Stimulated activated CD4-positive, alpha-beta T cell treated with anti-CD3 and anti-CD28 coated beads, TNF-alpha, amount 100 ng/mL, for 48 hours (primary cell): ENCODE data around the gene FHIT.
"Not testable (repeated sequence)": the region's sequence is repeated elsewhere in the genome, so short reads cannot be mapped to it uniquely, and the experiment has no call there.

Experiments used
- DNase-seq, 3 donors: peaks; one replicate each; pipeline ENCODE4 v3.0.0-alpha.2; 2020; ENCODE audit warnings: low read depth in 3 of 3

FHIT gene

GRCh38 chr3:59939826-59940426, 1311.3 kb downstream of the FHIT start:
- no peak for DNase-seq

GRCh38 chr3:59938828-59939227, 1312.4 kb downstream of the FHIT start:
- DNase-seq = no peak

- DNase-seq = no peak
These were observed 1314.1 kb downstream of the FHIT start for GRCh38 chr3:59937201-59937600.

GRCh38 chr3:59936472-59936871, 1314.8 kb downstream of the FHIT start:
- DNase-seq = no peak

GRCh38 chr3:59935025-59935424, 1316.2 kb downstream of the FHIT start:
- DNase-seq = peak in 1 of 3 donors; percentile 4

GRCh38 chr3:59934560-59934959, 1316.7 kb downstream of the FHIT start:
- not testable (repeated sequence) for DNase-seq

GRCh38 chr3:59930170-59930569, 1321.1 kb downstream of the FHIT start:
- DNase-seq = no peak

GRCh38 chr3:59927056-59927455, 1324.2 kb downstream of the FHIT start:
- DNase-seq = no peak

GRCh38 chr3:59925946-59926345, 1325.3 kb downstream of the FHIT start:
- DNase-seq = no peak

- no peak for DNase-seq
These were observed 1329.1 kb downstream of the FHIT start for GRCh38 chr3:59922192-59922591.

GRCh38 chr3:59920822-59921221, 1330.4 kb downstream of the FHIT start:
- DNase-seq = no peak

GRCh38 chr3:59919586-59919985, 1331.7 kb downstream of the FHIT start:
- DNase-seq = no peak

- DNase-seq = no peak
These were observed 1337.0 kb downstream of the FHIT start for GRCh38 chr3:59914251-59914650.

- DNase-seq = no peak
These were observed 1337.6 kb downstream of the FHIT start for GRCh38 chr3:59913645-59914044.

- DNase-seq = no peak
These were observed 1342.6 kb downstream of the FHIT start for GRCh38 chr3:59908701-59909100.

- DNase-seq = no peak
These were observed 1343.0 kb downstream of the FHIT start for GRCh38 chr3:59908280-59908679.

GRCh38 chr3:59904296-59904695, 1347.0 kb downstream of the FHIT start:
- no peak for DNase-seq

- no peak for DNase-seq
These were observed 1352.2 kb downstream of the FHIT start for GRCh38 chr3:59899061-59899460.

GRCh38 chr3:59895972-59896371, 1355.3 kb downstream of the FHIT start:
- no peak for DNase-seq

- DNase-seq = no peak
These were observed 1356.7 kb downstream of the FHIT start for GRCh38 chr3:59894425-59895121.

- no peak for DNase-seq
These were observed 1360.6 kb downstream of the FHIT start for GRCh38 chr3:59890639-59891038.

- DNase-seq = no peak
These were observed 1364.5 kb downstream of the FHIT start for GRCh38 chr3:59886790-59887189.

GRCh38 chr3:59885899-59886400, 1365.3 kb downstream of the FHIT start:
- DNase-seq = no peak
